ENCODE measurements around the gene PLSCR4.

The PLSCR4 gene

DNA sequence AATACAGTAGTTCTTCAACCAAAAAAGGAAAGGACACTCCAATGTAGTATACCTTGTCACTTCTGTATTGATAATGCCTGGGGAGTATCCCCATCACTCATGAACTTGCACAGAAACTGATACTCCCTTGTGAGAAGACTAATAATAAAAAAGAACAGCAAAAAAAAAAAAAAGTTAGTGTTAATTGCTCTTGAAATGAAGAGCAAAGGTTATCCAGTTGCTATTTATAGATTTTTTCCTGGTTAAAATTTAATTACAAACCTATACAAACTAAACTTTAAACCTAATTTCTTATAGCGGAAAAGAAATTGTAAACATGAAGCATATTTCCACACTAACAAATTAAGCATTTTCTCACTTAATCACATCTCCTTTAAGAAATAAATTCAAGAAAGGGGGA is 96.6 kb downstream of the PLSCR4 start:
- TF ChIP-seq POLR2AphosphoS5 (IDR thresholded peaks at IDR 0.05; ENCODE audit: low read depth, low read length): no peak
- no peak for TF ChIP-seq SIN3A (IDR thresholded peaks at IDR 0.05; ENCODE audit: borderline replicate concordance, insufficient read depth, low read length)
- TF ChIP-seq, protein P1, sequence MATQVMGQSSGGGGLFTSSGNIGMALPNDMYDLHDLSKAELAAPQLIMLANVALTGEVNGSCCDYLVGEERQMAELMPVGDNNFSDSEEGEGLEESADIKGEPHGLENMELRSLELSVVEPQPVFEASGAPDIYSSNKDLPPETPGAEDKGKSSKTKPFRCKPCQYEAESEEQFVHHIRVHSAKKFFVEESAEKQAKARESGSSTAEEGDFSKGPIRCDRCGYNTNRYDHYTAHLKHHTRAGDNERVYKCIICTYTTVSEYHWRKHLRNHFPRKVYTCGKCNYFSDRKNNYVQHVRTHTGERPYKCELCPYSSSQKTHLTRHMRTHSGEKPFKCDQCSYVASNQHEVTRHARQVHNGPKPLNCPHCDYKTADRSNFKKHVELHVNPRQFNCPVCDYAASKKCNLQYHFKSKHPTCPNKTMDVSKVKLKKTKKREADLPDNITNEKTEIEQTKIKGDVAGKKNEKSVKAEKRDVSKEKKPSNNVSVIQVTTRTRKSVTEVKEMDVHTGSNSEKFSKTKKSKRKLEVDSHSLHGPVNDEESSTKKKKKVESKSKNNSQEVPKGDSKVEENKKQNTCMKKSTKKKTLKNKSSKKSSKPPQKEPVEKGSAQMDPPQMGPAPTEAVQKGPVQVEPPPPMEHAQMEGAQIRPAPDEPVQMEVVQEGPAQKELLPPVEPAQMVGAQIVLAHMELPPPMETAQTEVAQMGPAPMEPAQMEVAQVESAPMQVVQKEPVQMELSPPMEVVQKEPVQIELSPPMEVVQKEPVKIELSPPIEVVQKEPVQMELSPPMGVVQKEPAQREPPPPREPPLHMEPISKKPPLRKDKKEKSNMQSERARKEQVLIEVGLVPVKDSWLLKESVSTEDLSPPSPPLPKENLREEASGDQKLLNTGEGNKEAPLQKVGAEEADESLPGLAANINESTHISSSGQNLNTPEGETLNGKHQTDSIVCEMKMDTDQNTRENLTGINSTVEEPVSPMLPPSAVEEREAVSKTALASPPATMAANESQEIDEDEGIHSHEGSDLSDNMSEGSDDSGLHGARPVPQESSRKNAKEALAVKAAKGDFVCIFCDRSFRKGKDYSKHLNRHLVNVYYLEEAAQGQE (IDR thresholded peaks at IDR 0.05; ENCODE audit: insufficient read depth in 1 of 2, low read depth in 2 of 2, low read length in 2 of 2): no peak
- no peak for TF ChIP-seq FOXP2 (optimal IDR thresholded peaks at IDR 0.05; ENCODE audit: borderline replicate concordance, extremely low read depth, extremely low read length, insufficient read depth)

GRCh38 chr3:146153429-146153828 is 97.5 kb downstream of the PLSCR4 start:
- TF ChIP-seq TAF1 (IDR thresholded peaks at IDR 0.05; ENCODE audit: borderline replicate concordance, insufficient read depth, low read length) (no peak), FOXP2 (optimal IDR thresholded peaks at IDR 0.05; ENCODE audit: borderline replicate concordance, extremely low read depth, extremely low read length, insufficient read depth) (no peak), SIN3A (IDR thresholded peaks at IDR 0.05; ENCODE audit: borderline replicate concordance, insufficient read depth, low read length) (no peak), POLR2AphosphoS5 (IDR thresholded peaks at IDR 0.05; ENCODE audit: low read depth, low read length) (no peak)
- TF ChIP-seq, protein P1 (IDR thresholded peaks at IDR 0.05; ENCODE audit: insufficient read depth in 1 of 2, low read depth in 2 of 2, low read length in 2 of 2): no peak

- TF ChIP-seq, protein P1 (IDR thresholded peaks at IDR 0.05; ENCODE audit: insufficient read depth in 1 of 2, low read depth in 2 of 2, low read length in 2 of 2): no peak
- no peak for TF ChIP-seq SIN3A (IDR thresholded peaks at IDR 0.05; ENCODE audit: borderline replicate concordance, insufficient read depth, low read length)
- no peak for TF ChIP-seq TAF1 (IDR thresholded peaks at IDR 0.05; ENCODE audit: borderline replicate concordance, insufficient read depth, low read length)
- no peak for TF ChIP-seq FOXP2 (optimal IDR thresholded peaks at IDR 0.05; ENCODE audit: borderline replicate concordance, extremely low read depth, extremely low read length, insufficient read depth)
- TF ChIP-seq POLR2AphosphoS5 (IDR thresholded peaks at IDR 0.05; ENCODE audit: low read depth, low read length): no peak
Measured at GRCh38 chr3:146152834-146153233, 98.1 kb downstream of the PLSCR4 start.

- TF ChIP-seq TAF1 (IDR thresholded peaks at IDR 0.05; ENCODE audit: borderline replicate concordance, insufficient read depth, low read length): no peak
- TF ChIP-seq FOXP2 (optimal IDR thresholded peaks at IDR 0.05; ENCODE audit: borderline replicate concordance, extremely low read depth, extremely low read length, insufficient read depth): no peak
- TF ChIP-seq, protein P1 (IDR thresholded peaks at IDR 0.05; ENCODE audit: insufficient read depth in 1 of 2, low read depth in 2 of 2, low read length in 2 of 2): no peak
- no peak for TF ChIP-seq SIN3A (IDR thresholded peaks at IDR 0.05; ENCODE audit: borderline replicate concordance, insufficient read depth, low read length)
- TF ChIP-seq POLR2AphosphoS5 (IDR thresholded peaks at IDR 0.05; ENCODE audit: low read depth, low read length): no peak
Measured at GRCh38 chr3:146148468-146148931, 102.4 kb downstream of the PLSCR4 start.

DNA sequence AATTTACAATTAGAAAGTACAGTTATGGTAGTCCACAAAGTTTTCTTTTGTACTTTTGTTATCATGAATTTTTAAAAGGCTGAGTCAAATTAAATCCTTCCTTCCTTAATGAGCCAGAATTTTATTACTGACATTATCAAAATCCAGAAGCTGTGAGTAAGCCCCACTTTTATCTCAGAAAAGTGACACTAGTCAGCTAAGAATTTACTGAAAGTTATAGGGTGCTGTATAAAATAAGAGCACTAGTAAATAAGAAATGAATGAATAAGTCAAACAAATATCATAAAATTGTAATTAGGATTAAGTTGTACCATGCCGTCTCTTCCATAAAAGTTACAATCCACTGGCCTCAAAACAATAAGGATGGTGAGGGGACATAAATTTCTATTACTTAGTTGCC is 105.3 kb downstream of the PLSCR4 start:
- TF ChIP-seq, protein P1 (IDR thresholded peaks at IDR 0.05; ENCODE audit: insufficient read depth in 1 of 2, low read depth in 2 of 2, low read length in 2 of 2): no peak
- no peak for TF ChIP-seq TAF1 (IDR thresholded peaks at IDR 0.05; ENCODE audit: borderline replicate concordance, insufficient read depth, low read length)
